GM21423 (cell line): ENCODE data around the gene ZNF684.
"Not testable (repeated sequence)": the region's sequence is repeated elsewhere in the genome, so short reads cannot be mapped to it uniquely, and the experiment has no call there.

Experiments used
- ATAC-seq: cut with Tn5 transposase; IDR thresholded peaks from one replicate; pipeline ENCODE4 v1.9.1; 2021; ENCODE audit warnings: mild to moderate bottlenecking, moderate library complexity; ENCODE audit not compliant: unreplicated experiment

The ZNF684 gene

GRCh38 chr1:40567825-40568224, 36.4 kb downstream of the ZNF684 start:
- no peak for ATAC-seq

DNA sequence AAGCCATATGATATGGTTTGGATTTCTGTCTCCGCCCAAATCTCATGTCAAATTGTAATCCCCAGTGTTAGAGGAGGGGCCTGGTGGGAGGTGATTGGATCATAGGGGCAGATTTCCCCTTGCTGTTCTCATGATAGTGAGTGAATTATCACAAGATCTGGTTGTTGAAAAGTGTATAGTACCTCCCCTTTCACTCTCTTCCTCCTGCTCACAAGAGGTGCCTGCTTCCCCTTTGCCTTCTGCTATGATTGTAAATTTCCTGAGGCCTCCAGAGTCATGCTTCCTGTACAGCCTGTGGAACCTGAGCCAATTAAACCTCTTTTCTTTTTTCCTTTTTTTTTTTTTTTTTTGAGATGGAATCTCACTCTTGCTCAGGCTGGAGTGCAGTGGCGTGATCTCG, 43.4 kb downstream of the ZNF684 start:
- not testable (repeated sequence) for ATAC-seq

DNA sequence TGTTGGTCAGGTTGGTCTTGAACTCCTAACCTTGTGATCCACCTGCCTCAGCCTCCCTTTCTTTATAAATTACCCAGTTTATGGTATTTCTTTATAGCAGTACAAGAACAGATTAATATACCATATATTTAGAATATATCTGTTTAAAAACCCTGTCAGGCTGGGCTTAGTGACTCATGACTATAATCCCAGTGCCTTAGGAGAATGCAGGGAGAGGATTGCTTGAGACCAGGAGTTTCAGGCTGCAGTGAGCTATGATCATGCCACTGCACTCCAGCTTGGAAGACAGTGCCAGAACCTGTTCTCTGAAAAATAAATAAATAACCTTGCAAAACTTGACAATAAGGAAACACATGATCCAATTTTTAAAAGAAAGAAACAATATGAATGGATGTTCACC, 43.9 kb downstream of the ZNF684 start:
- ATAC-seq, result no peak

DNA sequence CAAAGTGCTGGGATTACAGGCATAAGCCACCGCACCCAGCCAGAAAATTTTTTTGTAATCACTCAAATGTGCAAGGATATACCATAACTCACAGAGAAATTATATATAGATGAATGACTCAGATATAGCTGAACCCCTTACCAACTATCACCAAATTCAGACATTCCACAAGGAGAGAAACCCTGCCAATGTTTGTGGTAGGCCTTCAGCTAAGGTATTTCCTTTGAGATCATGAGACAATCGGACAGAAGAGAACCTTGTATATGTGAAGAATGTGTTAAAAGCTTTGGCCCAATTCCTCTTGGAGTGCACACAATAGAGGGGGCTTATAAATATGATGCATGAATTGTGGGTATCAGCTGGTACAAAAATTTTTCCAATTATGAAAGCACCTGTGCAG, 50.7 kb downstream of the ZNF684 start:
- ATAC-seq, result no peak

GRCh38 chr1:40583980-40584379, 52.5 kb downstream of the ZNF684 start:
- ATAC-seq, result no peak

DNA sequence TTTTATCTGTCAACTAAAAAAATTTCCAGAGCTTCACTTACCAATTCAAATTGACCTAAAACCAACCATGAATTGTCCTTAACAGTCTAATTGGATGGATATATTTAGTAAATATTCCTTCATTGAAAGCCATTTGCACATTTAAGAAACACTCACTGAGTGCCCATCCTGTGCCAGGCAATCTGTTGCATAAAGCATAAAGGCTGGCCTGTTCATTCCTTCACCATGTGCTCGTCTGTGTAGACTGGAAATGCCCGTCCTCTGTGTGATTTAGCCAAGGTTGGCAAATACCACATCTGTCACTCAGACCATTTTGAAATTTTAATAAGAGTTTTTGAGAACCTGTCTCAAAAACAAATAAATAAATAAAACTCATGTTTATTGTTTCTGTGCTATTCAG, 57.1 kb downstream of the ZNF684 start:
- no peak for ATAC-seq

- no peak for ATAC-seq
These were observed 60.8 kb downstream of the ZNF684 start for GRCh38 chr1:40592107-40592803.

- ATAC-seq, result no peak
These were observed 62.2 kb downstream of the ZNF684 start for GRCh38 chr1:40593449-40594186.

- ATAC-seq, result no peak
These were observed 62.7 kb downstream of the ZNF684 start for GRCh38 chr1:40594187-40594531.

- ATAC-seq, result no peak
These were observed 64.2 kb downstream of the ZNF684 start for GRCh38 chr1:40595623-40596022.
